ENCODE data around the gene CUTA.

- TF ChIP-seq CTCF (conservative IDR thresholded peaks at IDR 0.05; ENCODE audit: low read length) (no peak), EZH2phosphoT487 (IDR thresholded peaks at IDR 0.05; ENCODE audit: borderline replicate concordance) (no peak)
Measured at GRCh38 chr6:33429750-33430052, 11.8 kb upstream of the CUTA start.
